GM12873 (cell line): ENCODE data around the gene CCDC32.
A peak's percentile ranks its signal among the peaks of the same experiment; 100 is the strongest.

Source experiments
- TF ChIP-seq, protein P1 (sequence below): IDR thresholded peaks from 2 replicates; pipeline ENCODE4 v1.5.1; 2012; ENCODE audit warnings: low read depth, mild to moderate bottlenecking, moderate library complexity, low read length, control low read depth; ENCODE audit not compliant: insufficient read depth; ENCODE audit errors: missing control alignments

The CCDC32 gene

DNA sequence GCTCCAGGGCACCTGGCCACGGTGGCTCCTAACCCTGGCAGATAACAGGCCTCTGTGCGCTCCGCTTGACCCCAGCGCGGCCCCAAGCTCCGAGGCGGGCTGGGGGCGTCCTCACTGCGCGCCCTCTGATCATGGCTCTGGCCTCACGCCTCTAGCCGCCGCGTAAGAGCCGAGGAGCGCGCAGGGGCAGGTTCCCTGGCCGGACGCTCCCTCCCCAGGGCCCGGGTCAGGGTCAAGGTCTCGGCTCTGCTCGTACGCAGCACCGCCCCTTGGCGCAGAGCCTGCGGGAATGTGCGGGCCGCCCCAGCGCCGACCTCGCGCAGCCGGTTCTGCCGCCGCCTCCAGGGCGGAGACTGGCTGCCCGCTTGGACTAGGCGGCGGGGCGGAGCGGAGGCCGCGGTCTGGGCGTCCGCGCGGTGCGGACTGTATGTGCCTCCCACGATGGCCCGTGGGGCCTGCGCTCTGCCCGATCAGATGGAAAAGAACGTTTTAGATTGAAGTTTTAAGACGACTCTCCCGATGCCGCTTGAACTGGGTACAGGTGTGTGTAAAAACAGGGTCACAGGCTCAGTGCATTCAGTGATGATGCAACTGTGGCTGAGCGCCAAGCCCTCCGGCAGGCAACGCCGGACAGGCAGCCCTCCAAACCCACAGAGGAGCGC lies 53.2 kb downstream of the CCDC32 start:
- TF ChIP-seq, protein P1, sequence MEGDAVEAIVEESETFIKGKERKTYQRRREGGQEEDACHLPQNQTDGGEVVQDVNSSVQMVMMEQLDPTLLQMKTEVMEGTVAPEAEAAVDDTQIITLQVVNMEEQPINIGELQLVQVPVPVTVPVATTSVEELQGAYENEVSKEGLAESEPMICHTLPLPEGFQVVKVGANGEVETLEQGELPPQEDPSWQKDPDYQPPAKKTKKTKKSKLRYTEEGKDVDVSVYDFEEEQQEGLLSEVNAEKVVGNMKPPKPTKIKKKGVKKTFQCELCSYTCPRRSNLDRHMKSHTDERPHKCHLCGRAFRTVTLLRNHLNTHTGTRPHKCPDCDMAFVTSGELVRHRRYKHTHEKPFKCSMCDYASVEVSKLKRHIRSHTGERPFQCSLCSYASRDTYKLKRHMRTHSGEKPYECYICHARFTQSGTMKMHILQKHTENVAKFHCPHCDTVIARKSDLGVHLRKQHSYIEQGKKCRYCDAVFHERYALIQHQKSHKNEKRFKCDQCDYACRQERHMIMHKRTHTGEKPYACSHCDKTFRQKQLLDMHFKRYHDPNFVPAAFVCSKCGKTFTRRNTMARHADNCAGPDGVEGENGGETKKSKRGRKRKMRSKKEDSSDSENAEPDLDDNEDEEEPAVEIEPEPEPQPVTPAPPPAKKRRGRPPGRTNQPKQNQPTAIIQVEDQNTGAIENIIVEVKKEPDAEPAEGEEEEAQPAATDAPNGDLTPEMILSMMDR: no peak

DNA sequence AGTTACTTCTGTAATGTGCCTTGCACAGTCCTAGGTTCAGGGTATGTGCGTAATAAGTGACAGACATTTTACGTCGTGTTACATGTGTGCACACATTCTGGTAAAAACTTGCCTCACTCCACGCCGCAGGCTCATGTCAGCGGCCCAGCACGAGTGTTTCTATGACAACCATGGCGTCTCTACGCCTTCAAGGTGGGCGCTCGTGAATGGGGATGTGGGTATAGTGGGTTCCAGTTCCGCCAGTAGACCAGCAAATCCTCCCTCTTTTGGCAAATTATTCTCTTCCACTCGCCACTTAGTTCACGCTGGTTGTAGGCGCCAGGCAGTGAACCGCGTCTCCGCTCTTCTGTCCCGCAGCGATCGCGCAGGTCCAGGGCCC lies 53.8 kb downstream of the CCDC32 start:
- TF ChIP-seq, protein P1: no peak

DNA sequence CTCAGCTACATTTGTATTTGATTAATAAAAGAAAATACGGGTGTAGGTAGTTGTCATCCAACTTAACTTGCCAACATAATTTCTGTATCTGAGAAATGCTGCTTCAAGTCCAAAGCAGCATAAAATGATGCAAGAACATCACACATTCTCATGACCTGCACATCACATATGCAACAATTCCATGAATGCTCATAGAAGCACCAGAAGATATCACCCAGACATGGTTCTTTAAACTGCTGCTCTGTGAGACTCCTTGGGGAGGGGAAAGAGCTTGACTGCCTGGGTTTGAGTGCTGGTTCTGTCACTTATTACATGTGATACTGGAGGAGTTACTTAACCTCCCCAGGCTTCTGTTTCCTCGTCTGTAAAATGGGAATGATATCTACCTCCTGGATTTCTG lies 54.6 kb downstream of the CCDC32 start:
- TF ChIP-seq, protein P1: no peak

- TF ChIP-seq, protein P1: no peak
Measured at GRCh38 chr15:40508216-40508615, 56.6 kb downstream of the CCDC32 start.

- TF ChIP-seq, protein P1: peak; percentile 68
Measured at GRCh38 chr15:40506964-40507571, 57.8 kb downstream of the CCDC32 start.
